ENCODE data around the gene SMIM1.
"Not testable (repeated sequence)": the region's sequence is repeated elsewhere in the genome, so short reads cannot be mapped to it uniquely, and the experiment has no call there.

The SMIM1 gene

DNA sequence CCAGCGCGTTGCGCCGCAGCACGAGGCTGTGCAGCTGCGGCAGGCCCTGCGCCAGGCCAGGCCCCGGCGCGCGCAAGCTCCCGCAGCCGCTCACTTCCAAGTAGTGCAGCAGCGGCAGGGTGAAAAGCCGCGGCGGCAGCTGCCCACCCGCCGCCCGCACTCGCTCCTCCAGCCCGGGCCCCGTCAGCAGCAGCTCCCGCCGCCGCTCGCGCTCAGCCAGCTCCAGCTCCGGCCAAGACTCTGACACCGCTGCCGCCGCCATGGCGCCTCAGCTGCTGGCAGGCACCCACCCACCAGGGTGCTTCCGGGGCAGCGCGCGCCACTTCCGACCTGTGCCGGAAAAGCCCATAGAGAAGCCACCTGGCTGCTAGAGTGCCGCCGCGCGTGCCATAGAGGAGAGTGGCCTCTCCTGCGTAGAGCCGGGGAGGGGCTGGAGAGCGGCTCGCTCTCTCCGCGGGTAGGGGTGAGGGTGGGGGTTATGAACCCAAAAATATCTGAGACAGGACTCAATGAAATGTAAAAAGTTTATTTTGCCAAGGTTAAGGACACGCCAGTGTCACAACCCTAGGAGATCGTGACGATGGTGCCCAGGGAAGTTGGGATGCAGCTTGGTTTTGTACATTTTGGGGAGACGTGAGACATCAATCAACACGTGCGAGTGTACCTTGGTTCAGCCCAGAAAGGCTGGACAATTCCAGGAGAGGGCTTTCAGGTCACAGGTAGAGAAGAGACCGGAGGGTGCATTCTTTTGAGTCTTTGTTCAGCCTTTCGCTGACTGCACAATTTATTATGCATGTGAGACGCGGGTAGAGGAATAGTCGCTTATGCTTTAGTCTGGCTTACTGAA is 23.9 kb downstream of the SMIM1 start, which contains the start of gene LRRC47:
Gene LRRC47 (minus strand): TSS at position 284 of the 847 bp plus-strand sequence. CDS start 22 bp downstream, at position 262.
- peak; percentile 48 for DNase-seq

DNA sequence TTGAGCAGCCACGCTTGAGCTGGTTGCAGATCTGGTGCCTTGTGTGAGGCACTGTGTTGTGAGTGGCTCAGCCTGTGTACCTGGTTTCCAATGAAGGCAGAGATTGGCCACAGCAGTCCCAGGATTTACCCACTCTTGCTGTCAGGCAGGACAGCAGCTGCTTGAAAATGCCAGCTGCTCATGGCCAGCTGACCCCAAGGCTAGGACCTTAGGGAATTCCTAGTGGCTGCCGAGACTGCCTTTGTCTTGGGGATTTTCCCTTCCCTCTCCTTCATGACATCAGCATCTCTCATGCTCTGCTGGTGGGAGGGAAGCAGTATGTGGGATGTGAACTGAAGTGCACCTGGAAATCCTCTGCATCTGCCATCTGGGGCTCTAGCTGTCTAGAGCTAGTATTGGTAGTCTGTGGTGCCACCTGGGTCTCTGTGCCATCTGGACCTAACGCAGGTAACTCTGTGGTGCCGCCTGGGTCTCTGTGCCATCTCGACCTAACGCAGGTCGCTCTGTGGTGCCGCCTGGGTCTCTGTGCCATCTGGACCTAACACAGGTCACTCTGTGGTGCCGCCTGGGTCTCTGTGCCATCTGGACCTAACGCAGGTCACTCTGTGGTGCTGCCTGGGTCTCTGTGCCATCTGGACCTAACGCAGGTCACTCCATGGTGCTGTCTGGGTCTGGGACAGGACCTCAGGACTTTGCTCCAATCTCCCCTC is 27.6 kb downstream of the SMIM1 start:
- DNase-seq: no peak

DNA sequence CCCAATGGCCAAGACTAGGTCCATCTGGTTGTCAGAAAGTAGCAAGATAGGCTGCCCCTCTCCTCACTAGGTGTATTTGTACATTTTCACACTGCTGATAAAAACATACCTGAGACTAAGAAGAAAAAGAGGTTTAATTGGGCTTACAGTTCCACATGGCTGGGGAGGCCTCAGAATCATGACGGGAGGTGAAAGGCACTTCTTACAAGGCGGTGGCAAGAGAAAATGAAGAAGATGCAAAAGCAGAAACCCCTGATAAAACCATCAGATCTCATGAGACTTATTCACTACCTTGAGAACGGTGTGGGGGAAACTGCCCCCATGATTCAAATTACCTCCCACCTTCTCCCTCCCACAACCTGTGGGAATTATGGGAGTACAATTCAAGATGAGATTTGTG is 28.2 kb downstream of the SMIM1 start:
- not testable (repeated sequence) for DNase-seq

DNA sequence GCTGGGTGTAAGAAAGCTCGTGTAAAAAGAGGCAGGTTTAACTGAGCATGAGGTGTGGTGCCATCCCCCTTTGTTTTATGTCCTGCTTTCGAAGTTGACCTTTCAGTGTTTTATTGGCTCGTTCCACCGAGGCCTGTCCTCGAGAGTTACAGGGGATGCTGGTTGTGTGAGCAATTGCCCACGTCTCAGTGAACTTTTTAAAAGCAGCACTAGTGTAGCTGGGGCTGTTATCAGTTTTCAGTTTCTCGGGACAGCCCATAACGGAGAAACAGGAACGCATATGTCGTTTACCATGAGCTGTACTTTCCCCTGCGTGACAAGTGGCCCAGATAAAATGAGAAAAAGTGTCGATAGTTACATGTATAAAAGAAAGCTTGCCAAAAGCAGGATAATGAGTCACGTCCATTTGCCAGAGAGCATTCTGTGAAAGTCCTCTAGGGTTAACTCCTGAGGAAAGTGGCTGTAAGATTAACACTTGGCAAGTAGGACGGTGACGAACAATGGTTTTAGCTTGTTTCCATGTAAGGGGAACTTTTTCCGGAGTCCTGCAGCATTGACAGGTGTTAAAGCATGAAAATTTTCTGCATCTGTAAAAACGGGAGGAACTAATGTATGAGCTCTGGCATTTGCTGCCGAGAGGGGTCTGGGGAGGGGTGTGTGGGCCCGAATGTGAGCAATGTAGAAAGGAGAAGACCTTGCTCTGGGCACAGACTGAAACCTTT is 31.5 kb downstream of the SMIM1 start:
- DNase-seq: no peak

DNA sequence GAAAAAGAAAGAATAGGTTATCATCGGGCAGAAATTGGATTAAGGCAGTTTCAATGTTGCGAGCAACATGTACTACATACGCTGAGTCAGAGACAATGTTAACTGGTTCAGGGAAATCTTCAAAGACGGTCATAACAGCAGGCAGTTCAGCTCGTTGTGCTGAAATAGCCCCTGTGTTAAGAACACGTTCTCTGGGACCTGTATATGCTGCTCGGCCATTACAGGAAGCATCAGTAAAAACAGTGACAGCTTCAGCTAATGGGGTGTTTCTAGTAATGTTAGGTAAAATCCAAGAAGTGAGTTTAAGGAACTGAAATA is 32.0 kb downstream of the SMIM1 start:
- not testable (repeated sequence) for DNase-seq

DNA sequence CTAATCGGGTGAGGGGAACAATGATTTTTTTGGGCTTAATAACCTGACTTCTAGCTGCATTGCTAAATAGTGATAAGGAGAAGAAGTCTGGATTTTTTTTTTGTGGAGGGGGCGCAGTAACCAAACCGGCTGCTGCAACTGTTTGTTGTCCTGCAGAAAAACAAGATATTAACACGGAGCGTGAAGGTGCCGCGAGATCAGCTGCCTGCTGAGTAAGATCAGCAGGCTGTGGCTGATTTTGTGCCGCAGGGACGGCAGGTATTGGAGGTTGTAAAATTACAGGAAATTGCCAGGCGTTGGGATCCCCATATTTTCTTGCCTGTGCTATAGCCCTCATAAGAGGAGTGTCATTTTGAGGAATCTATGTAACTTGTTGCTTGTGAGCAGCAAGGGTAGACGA is 32.5 kb downstream of the SMIM1 start:
- no peak for DNase-seq

DNA sequence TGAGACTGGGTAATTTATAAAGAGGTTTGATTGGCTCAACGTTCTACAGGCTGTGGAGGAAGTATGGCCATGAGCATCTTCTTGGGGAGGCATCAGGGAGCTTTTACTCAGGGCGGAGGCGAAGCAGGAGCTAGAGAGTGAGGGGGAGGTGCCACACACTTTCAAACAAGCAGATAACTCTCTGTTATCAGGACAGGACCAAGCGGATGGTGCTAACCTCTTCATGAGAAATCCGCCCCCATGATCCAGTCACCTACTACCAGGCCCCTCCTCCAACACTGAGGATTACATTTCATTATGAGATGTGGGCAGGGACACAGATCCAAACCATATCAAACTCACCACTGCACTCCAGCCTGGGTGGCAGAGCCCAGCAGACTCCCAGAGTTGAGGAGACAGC is 35.2 kb downstream of the SMIM1 start:
- DNase-seq: no peak

DNA sequence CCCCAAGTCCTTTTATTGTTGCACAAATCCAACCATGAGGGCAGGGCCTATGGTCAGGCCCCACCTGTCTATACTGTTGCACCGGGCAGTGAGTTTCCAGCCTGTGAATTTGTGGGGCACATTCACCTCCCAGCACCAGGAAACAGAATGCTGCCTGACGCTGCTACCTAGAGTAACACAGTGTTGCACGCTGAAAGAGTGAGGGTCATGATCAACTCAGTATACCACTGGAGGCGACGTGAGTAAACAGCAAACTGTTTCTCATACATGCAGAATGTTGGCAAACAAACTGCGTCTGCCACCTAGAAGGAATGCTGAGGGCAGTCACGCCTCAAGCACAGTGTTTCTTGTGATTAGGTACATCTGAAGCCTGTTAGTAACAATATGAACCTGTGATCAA is 37.1 kb downstream of the SMIM1 start:
- DNase-seq: no peak

DNA sequence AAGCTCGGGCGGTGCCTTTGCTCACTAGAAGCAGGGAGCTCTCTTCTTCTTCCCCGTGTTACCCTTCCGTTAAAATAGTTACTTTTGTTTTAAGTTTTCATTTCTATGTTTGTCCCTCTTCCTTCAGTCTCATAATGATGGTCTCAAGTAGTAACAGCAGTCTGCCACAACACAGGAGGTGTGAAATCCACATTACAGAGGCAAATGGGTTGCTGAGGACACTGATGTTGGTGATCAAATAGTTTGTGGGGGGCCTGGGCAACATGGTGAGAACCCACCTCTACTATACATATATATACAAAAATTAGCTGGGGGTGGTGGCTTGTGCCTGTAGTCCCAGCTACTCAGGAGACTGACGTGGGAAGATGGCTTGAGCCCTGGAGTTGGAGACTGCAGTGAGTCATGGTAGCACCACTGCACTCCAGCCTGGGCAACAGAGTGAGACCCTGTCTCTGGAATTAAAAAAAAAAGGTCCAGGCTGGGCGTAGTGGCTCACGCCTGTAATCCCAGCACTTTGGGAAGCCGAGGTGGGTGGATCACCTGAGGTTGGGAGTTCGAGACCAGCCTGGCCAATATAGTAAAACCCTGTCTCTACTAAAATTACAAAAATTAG is 37.7 kb downstream of the SMIM1 start:
- DNase-seq: not testable (repeated sequence)

DNA sequence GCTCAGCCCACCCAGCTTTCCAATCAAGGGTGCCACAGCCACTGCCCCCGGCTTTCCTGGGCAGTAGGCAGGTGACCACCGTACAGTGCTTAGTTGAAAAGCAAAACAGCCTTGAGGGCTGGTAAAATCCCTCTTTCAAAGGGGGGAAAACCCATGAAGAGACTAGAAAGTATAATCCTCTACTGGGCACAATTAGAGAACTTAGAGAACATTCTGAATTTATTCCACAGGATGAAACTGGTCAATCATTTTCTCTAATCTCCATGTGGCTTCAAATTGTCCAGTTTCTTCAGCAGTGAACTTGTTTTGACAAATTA is 39.0 kb downstream of the SMIM1 start:
- DNase-seq: no peak

DNA sequence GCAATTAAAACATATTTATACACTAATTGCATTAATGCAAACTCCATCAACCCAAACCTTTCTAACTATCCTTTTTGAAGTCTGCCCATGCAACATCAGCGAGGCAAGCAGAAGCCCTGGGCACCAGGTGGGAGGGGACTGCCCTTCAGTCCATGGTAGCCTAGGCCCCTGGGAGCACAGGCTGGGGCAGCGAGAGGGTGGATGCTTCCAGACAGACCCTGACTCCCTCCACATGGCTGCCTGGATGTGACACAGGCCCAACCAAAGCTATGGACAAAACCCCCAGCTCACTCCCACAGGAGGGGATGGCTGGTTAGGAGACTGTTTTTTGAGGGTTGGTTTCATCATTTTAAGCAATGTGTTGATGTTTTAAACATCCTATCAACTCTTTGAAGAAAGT is 41.5 kb downstream of the SMIM1 start:
- no peak for DNase-seq

DNA sequence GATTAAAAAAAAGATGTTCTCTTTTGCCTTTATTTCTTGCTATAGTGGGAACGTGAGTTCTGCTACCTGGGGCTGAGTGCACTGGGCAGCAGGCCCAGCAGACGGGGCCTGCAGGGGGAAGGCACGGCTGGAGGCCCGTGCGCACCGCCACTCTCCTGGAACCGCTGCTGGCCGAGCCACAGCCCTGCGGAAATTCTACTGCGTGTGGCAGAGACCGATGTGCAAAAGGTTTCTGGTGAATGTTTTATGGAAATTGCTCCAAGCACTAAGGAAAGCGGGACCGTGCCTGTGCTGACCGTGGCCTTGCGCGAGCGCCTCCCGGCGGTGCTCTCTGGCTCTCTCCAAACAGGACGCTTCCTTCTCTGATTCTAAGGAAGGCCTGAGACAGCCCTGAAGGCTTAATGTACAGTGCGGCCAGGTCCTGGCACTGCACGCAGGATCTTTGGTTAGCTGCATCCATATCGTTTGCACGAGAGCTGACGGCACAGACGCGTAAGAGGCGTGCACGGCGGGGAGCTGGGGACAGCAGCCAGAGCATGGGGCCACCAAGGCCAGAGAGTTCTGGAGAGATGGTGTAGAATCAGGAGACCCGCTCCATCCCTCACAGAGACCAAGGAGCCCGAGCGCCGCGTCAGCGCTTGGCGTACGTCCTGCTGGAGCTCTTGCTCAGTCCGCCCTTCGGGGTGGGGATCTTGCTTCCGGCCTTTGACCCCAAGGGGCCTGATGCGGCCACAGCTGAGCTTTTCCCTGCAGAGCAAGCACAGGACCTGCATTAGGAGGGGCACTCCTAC is 42.4 kb downstream of the SMIM1 start:
- no peak for DNase-seq

DNA sequence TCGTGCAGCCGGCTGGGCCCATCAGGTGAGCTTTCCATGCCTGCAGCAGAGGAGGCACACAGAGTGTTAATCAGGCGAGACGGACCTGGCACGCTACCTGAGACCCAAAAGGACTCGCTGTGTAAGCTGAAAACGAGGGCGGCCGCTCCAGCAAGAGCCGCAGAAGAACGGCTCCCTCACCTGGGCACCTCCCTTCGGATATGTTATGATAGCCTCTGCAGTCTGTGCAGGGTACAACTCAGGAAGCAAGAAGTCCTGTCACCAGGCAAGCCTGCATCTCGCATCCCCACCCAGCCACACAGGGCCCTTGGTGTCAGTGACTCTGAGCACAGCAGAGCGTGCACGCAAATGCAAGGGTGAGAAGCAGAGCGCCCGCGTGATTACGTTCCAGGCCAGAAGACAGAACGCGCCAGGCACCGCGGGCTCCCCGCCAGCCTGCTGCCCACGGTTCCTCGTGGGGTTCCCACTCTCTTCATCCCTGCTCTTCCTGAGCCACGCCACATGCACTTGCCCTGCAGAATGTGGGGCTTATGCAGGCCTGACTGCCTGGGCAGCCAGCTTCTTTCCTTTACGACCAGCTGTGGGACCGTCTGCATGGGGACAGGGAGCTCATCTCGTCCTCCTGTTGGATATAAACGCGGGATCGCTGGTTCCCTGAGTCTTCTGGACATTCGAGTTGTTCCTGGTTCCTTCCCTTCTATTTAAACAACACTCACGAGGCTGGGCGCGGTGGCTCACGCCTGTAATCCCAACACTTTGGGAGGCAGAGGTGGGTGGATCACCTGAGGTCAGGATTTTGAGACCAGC is 44.0 kb downstream of the SMIM1 start:
- DNase-seq: no peak

DNA sequence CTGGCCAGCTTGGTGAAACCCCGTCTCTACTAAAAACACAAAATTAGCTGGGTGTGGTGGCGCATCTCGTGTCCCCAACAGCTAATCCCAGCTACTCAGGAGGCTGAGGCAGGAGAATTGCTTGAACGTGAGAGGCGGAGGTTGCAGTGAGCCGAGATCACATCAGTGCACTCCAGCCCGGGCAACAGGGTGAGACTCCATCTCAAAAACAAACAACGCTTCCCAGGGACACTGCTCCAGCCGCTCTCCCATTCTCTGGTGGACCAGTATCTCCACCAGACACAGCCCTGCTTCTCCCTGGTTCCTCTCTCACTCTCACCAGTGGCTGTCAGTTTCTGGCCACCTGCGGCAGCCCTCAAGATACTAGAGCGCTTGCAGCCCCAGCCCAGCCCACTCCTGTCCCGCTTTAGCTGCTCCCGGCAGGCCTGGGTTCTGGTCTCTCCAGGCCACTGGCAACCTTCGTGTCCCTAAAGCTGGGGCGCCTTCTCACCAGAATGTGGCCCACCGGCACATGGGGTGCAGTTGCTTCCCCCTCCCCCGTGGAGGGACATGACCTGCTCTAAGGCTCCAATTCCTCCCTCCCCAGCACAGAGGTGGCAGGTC is 44.7 kb downstream of the SMIM1 start:
- no peak for DNase-seq

DNA sequence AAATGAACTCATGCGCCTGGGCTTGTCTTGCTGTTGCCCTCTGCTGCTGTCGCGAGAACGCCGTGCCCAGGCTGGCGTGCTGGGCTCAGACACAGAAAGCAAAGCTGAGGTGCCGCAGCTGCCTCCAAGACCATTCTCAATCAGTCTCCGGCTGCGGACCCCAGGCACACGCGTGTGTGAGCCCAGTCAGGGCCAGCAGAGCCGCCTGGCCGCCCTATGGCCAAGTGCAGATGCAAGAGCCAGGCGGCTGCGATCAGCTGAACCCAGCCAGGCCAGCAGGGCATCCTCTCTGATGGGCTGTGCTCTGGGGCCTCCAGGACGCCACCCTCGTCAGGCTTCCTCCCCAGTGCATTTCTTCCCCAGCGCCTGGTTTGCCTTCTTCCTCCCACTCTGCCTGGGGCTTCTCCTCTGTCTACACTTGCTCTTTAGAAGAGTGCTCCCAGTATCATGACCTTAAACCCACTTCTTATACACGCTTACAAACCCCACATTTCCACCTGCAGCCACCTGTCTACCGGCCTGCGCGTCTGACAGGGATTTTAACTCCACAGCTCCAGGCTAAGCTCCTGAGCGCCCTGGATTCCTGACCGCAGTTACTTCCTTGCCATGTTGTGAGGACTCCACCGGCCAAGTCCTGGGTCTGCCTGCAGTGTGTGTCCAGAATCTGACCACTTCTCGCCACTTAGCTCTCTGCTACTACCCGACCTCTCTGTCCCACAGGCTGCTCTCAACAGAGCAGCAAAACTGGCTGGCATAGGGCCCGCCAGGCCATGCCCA is 45.5 kb downstream of the SMIM1 start:
- DNase-seq: no peak

DNA sequence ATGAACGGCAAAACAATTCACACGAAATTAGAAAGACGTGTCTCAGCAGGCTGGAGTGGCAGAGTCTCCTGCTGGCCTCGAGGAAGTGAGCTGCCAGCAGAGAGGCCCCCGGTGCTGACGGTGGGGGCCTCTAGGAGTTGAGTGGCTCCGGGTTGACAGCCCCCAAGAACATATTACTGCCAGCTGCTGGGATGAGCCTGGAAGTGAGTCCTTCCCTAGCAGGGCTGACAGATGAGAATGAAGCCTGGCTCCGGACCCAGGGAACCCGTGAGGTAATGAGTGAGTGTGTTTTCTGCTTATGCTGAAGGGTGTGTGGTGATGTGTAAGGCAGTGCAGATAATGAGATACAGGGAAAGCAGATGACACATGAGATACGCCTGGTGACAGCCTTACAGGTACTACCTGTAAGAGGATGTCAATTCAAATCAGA is 47.2 kb downstream of the SMIM1 start:
- DNase-seq: no peak

DNA sequence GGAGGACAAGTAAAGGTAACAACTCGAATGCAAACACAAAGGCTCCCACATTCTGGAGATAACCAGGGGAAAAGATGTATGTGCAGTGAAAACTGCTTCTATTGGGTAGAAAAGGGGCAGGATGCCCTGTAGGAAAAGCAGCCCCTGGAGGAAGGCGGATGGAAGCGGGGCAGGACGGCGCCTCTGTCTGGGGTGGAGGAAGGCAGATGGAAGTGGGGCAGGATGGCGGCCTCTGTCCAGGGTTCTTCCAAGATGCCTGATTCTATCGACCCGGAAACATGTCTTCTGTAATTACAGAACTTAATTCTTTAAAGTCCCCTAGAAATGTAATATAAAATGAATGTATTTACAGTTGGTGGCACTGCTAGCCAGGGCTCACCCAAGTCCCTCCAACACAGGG is 47.8 kb downstream of the SMIM1 start:
- DNase-seq: no peak

DNA sequence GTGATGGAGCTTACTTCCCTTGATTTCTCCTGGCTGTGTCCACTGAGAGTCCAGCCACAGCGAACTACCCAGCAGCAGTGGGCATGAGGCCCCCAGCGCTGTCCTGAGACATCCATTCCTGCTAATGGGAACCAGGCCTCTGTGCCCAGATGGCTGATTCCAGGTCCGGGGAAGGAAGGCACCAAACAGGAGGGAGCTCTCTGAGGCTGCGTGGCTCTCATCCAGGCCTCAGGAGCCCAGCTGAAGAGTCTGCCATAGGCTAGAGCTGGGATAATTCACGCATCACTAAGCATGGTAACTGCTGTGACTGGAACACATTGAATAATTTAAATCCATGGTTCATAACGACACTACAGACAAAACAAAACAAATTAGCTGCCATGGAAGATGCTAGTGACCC is 48.5 kb downstream of the SMIM1 start:
- no peak for DNase-seq

DNA sequence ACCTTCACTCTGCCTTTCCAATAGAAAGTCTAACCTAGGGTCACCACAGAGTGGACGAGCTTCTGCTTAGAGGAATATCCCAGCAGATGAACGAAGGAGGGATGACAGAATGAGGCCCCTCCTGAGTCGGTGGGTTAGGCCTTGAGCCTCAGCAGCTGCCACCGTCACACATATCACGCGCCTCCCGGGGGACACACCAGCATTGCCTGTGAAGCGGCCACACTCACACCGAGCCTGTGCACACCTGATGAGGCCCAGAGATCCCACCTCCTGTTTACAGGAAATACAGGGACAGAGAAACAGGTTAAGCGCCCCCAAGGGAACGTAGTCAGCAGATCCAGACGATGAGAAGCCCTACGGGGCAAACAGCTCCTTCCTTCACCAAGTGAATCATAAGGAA is 48.9 kb downstream of the SMIM1 start:
- DNase-seq: no peak

DNA sequence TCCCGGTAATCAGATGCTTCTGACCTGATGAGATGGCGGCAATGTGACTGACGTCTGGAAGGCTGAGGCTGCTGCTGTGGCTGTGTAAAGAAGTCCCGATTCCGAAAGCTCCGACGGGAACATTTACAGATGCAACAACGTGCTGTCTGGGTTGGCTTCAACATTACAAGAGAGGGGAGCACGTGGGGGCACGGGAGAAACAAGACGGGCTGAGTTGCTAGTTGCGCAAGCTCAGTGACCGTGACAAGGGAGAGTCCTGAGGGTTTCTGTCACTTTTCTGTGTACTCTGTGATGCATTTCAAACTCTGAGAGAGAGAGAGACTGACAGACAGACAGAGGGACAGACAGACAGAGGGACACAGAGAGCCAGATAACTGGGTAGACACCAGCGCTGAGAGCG is 49.4 kb downstream of the SMIM1 start:
- DNase-seq: no peak

DNA sequence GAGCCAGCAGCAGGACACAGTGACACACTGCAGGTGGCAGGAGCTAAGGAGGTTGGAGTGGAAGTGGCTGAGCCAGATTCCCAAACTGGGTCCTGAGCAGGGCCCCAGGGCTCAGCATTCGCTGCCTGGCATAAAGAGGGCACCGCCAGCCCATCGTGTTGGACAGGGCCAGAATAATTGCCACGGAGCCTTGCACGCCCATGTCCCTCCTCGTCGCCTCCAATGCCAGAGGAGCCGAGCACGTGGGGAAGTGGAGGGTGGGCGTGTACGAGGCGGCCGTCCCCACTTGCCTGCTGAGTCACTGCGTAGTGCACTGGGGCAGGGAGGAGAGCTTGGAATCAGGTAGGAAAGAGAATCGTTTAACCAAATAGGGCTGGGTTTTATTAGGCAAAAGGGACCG is 49.9 kb downstream of the SMIM1 start:
- no peak for DNase-seq
